Measurements from ENCODE around the gene TLR8.
"Not testable (repeated sequence)": the region's sequence is repeated elsewhere in the genome, so short reads cannot be mapped to it uniquely, and the experiment has no call there.

Gene TLR8

DNA sequence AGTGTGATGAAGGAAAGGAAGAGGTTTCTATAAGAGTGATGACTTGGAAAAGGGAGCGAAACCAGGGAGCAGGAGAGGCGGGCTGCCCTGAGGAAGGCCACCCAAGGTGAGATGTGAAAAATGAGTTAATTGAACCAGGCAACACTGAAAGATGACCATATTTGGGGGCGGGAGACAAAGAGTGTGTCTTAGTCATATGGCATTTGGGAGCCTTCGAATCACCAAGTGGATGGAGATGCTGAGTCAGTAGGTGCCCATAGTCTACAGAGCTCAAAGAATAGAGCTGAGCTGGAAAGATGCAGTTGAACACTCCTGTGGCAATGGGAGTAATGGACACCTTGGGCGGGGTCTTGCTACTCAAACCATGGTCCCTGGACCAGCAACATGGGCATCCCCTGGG is 8.3 kb upstream of the TLR8 start:
- DNase-seq (ENCODE audit: low spot score), result no peak

DNA sequence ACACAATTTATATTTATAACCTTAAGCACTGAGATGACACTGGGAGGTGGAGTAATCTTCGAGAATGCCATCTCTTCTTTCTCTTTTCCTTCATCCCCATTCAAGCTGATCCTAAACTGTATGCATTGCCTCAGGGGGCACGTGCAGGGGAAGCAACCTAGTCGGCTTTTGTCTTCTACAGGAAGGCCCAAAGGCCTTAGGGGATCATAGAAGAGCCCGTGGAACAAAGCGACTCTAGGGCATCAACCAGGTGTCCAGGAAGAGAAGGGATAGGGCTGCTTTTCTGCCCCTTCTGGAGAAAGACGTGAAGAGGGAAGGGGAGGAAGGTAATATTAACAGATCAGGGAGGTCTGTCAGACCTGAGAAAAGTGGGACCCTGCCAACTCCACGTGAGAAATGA is 6.9 kb upstream of the TLR8 start:
- no peak for DNase-seq (ENCODE audit: low spot score)

DNA sequence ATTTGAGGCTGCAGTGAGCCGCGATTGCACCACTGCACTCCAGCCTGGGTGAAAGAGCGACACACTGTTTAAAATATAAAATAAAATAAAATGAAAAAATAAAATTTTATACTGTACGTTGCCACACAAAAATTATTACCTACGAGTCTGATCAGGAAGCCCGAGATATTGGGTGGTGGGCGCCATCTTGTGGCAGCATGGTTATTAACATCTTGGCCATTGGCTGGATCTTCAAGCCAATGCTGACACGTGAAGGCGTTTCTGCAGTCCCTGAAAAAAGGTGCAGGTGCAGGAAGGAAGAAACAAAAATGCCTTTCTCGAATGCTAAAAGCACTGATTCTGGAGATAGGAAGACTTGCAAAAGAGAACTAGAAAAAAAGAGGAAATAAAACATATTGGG is 4.9 kb upstream of the TLR8 start:
- peak; percentile 74 for DNase-seq (ENCODE audit: low spot score)

DNA sequence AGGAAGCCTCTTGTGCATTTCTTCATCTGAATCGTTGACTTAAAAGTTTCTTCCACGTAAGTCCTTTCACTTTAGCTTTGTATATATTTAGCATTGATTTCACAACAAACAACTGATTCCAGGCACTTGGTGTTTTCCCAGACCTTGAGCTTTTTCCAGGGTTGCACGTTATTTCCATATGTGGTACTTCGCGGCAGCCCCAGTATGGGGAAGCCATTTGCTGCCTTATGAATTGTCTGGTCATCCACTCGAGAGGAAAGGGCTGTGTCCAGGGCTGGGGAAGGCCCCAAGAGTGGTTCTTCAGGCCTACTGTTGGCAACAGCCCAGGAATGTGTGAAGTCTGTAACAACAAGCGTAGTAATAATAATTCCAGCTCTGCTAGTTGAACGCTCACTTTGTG is 2.8 kb upstream of the TLR8 start:
- DNase-seq (ENCODE audit: low spot score), result no peak

DNA sequence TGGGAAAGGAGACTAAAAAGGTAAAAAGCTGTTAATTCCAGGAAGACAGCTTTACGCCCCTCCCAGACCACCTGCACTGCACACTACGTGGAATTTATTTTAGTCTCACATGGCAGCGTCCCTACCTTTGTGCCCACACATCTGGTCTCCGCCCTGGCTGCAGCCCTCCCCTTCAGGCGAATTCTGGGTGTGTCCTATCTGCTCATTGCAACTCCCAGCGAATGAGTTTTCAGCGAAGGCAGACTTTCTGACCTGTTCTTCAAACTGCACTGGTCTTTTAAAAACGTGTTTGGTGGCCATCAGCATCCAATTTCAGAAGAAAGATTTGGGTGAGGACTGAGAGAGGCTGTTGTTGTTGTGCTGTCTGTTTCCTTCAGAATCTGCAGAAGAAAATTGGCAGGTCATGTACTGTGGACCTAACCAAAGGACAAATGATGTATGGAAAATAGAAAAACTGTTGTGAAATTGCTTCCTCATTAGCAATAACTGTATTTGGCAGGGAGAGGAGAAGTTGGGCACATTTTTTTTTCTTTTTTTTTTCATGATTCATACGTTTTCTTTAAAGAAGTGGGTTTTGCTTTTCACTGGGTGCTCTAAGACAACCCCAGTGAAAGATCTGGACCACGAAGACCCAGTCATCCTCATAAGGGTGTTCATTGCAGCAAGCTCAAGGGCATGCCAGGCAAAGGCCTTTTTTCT is 4.2 kb downstream of the TLR8 start:
- no peak for DNase-seq (ENCODE audit: low spot score)

DNA sequence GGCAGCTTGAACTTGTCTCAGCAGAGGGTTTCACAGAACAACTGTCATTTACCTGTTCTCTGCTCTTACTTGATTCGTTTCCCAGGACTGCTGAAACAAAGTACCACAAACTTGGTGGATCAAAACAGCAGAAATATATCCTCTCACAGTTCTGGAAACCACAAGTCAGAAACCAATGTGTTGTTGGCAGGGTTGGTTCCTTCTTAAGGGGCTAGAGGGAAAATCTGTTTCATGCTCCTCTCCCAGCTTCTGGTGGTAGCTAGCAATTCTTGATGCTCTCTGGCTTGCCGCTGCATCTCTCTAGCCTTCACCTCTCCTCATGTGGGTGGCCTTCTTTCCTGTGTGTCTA is 4.7 kb downstream of the TLR8 start:
- DNase-seq (ENCODE audit: low spot score), result no peak

DNA sequence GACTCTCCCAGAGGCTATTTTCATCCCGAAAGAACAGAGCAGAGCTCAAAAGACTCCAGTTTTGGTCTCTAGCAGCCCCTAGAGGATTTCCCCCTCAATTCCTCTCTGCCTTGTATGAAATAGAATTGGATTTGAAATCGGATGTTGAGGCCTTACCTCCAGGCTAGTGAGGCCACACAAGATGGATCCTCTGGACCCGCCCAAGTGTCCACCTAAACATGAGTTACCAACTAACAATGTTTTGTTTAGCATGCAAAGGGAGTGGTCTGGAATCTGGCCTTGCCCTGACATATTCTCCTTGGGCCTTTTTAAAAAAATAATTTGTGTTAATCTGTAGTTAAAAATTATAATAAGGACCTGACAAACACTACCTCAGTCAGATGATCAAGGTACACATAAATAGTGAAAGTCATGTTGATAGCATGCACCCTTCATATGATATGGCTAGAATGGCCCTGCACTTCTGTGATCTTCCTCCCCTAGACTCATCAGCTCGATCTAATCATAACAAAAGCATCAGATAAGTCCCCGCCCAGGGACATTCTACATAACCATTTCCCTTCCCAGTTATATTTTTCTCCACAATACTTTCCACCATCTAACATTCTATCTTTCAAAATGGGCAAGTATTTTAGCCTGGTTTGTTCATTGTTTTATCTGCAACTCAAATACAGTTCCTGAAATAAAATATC is 6.5 kb downstream of the TLR8 start:
- DNase-seq (ENCODE audit: low spot score), result no peak

DNA sequence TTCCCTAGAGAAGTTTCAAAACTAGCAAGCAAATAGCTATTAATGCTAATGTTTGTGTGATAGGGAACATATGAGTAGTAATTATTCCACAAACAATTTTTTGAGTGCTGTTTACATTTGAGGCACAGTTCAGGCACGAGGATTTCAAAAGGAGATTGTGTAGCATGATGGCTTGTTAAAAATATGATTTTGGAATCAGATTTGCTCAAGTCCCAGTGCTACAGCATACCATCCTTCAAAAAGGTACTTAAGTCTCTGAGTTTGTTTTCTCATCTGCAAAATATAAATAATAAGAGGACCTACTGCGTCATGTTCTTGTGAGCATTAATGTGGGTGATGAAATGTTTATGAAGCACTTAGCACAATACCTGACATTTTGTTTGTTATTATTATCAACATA is 11.3 kb downstream of the TLR8 start:
- DNase-seq (ENCODE audit: low spot score), result no peak

DNA sequence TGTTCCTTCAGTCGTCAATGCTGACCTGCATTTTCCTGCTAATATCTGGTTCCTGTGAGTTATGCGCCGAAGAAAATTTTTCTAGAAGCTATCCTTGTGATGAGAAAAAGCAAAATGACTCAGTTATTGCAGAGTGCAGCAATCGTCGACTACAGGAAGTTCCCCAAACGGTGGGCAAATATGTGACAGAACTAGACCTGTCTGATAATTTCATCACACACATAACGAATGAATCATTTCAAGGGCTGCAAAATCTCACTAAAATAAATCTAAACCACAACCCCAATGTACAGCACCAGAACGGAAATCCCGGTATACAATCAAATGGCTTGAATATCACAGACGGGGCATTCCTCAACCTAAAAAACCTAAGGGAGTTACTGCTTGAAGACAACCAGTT is 12.6 kb downstream of the TLR8 start:
- no peak for DNase-seq (ENCODE audit: low spot score)

DNA sequence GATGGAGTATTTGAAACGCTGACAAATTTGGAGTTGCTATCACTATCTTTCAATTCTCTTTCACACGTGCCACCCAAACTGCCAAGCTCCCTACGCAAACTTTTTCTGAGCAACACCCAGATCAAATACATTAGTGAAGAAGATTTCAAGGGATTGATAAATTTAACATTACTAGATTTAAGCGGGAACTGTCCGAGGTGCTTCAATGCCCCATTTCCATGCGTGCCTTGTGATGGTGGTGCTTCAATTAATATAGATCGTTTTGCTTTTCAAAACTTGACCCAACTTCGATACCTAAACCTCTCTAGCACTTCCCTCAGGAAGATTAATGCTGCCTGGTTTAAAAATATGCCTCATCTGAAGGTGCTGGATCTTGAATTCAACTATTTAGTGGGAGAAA is 13.2 kb downstream of the TLR8 start:
- no peak for DNase-seq (ENCODE audit: low spot score)

DNA sequence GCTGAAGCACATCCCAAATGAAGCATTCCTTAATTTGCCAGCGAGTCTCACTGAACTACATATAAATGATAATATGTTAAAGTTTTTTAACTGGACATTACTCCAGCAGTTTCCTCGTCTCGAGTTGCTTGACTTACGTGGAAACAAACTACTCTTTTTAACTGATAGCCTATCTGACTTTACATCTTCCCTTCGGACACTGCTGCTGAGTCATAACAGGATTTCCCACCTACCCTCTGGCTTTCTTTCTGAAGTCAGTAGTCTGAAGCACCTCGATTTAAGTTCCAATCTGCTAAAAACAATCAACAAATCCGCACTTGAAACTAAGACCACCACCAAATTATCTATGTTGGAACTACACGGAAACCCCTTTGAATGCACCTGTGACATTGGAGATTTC is 14.6 kb downstream of the TLR8 start:
- no peak for DNase-seq (ENCODE audit: low spot score)

DNA sequence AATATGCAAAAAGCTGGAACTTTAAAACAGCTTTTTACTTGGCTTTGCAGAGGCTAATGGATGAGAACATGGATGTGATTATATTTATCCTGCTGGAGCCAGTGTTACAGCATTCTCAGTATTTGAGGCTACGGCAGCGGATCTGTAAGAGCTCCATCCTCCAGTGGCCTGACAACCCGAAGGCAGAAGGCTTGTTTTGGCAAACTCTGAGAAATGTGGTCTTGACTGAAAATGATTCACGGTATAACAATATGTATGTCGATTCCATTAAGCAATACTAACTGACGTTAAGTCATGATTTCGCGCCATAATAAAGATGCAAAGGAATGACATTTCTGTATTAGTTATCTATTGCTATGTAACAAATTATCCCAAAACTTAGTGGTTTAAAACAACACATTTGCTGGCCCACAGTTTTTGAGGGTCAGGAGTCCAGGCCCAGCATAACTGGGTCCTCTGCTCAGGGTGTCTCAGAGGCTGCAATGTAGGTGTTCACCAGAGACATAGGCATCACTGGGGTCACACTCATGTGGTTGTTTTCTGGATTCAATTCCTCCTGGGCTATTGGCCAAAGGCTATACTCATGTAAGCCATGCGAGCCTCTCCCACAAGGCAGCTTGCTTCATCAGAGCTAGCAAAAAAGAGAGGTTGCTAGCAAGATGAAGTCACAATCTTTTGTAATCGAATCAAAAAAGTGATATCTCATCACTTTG is 15.6 kb downstream of the TLR8 start:
- no peak for DNase-seq (ENCODE audit: low spot score)

DNA sequence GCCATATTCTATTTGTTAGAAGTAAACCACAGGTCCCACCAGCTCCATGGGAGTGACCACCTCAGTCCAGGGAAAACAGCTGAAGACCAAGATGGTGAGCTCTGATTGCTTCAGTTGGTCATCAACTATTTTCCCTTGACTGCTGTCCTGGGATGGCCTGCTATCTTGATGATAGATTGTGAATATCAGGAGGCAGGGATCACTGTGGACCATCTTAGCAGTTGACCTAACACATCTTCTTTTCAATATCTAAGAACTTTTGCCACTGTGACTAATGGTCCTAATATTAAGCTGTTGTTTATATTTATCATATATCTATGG is 16.1 kb downstream of the TLR8 start:
- no peak for DNase-seq (ENCODE audit: low spot score)

DNA sequence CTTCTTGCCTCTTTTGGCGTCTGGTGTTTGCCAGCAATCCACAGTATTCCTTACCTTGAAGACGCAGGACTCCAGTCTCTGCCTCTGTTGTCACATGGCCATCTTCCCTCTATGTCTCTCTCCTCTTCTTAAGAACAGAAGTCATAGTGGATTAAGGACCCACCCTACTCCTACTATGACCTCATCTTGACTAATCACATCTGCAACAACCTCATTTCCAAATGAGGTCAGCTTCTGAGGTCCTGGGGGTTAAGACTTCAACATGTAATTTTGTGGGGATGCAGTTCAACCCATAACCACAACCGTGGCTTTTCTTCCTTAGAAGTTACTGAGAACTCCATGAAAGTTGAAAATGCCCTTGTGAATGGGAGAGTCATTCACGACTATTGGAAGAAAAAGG is 23.3 kb downstream of the TLR8 start:
- DNase-seq (ENCODE audit: low spot score), result no peak

DNA sequence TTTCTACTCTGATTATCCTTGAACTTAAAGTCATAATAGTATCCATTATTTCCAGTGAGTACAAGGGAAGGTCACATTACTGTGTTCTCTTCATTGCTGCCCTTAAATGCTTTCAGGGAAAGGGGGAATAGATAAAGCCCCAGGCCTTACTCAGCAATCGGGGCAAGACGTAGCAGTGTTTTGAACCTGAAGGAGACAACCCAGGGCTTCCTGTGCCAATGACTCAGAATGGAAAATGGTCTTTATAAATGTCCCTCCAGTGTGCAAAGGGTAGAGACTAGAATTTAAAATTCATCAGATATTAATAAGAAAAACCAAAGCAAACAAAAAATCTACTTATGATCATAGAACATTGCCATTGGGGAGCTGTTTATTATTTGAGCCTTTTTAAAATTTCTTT is 23.7 kb downstream of the TLR8 start:
- no peak for DNase-seq (ENCODE audit: low spot score)

DNA sequence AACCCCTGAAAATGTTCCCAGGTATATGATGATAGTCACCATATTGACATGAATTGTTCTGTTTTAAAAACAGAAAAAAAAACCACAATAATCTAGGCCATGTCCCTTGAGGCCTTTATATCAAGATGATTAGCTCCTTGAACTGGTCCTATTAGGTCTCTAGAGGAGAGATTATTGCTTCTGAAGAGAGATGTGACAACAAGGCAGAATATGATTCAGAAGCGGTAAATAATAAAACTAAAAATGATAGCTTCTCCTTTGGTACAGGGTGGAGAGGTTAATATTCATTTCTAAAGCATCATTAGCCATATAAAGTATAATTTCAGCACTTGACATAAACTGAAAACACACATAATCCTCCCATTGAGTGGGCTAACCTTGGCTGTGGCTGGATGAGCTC is 25.8 kb downstream of the TLR8 start:
- DNase-seq (ENCODE audit: low spot score), result no peak

DNA sequence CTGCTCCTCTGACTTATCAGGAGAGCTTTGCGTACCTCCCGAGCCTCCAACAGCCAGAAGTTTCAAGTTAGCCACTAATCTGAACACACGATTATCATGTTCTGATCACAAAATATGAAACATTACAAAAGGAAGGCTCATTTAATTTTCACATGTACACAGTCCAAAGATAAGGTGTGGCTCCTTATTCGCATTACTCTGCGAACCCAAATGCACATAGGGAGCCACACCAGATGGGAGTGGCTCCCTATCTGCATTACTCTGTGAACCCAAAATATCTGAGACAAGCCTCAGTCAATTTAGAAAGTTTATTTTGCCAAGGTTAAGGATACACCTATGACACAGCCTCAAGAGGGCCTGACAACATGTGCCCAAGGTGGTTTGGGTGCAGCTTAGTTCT is 28.4 kb downstream of the TLR8 start:
- DNase-seq (ENCODE audit: low spot score), result no peak

DNA sequence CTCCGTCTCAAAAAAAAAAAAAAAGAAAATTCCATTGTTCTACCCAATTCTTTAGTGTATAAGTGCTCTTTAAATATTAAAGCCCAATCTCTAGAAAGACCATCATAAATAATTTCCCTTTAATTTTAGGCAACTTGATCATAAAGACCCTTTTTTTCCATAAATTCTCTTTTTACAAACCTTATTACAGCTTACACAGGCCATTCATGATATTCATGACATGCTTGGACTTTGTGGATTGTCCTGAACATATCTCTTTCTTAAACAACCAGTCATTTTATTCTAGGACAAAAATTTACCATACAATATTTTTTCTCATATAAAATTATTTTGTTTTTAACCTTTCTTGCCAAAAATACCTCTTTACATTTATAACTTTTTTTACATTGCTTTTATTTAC is 30.5 kb downstream of the TLR8 start:
- DNase-seq (ENCODE audit: low spot score), result no peak

DNA sequence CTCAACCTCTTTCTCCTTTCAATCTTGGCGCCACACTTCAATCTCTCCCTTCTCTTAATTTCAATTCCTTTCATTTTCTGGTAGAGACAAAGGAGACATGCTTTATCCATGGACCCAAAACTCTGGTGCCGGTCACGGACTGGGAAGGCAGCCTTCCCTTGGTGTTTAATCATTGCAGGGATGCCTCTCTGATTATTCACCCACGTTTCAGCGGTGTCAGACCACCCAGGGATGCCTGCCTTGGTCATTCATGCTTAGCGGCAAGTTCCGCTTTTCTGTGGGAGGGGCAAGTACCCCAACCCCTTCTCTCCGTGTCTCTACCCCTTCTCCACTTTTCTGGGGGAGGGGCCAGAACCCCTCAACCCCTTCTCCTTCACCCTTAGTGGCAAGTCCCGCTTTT is 34.1 kb downstream of the TLR8 start:
- not testable (repeated sequence) for DNase-seq (ENCODE audit: low spot score)

DNA sequence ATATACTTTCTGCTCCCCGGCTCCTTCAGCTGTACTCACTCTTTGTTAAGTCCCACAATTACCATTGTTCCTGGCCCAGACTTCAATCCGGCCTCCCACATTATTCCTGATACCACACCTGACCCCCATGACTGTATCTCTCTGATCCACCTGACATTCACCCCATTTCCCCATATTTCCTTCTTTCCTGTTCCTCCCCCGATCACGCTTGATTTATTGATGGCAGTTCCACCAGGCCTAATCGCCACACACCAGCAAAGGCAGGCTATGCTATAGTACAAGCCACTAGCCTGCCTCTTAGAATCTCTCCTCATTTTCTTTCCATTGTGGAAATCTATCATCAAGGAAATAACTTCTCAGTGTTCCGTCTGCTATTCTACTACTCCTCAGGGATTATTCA is 37.2 kb downstream of the TLR8 start:
- DNase-seq (ENCODE audit: low spot score), result not testable (repeated sequence)

DNA sequence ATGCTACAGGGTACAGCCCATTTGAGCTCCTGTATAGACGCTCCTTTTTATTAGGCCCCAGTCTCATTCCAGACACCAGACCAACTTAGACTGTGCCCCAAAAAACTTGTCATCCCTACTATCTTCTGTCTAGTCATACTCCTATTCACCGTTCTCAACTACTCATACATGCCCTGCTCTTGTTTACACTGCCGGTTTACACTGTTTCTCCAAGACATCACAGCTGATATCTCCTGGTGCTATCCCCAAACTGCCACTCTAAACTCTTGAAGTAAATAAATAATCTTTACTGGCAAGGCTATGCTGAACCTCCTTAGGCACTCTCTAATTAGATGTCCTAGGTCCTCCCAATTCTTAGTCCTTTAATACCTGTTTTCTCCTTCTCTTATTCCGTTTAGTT is 38.0 kb downstream of the TLR8 start:
- not testable (repeated sequence) for DNase-seq (ENCODE audit: low spot score)

DNA sequence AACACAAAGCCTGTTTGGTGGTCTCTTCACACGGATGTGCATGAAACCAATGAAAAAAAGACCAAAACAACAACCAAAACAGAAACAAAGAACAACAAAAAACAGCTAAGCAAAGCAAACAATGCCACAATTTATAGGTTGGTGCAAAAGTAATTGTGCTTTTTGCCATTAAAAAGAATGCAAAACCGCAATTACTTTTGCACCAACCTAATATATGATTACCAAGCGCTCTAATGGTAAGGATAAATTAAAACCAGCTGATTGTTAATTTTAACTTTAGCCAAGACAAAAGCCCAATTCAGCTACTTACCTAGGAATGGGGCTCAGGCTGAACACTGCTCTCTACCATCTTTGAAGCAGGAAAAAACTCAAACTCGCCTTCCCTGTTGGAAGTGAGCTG is 39.1 kb downstream of the TLR8 start:
- no peak for DNase-seq (ENCODE audit: low spot score)

DNA sequence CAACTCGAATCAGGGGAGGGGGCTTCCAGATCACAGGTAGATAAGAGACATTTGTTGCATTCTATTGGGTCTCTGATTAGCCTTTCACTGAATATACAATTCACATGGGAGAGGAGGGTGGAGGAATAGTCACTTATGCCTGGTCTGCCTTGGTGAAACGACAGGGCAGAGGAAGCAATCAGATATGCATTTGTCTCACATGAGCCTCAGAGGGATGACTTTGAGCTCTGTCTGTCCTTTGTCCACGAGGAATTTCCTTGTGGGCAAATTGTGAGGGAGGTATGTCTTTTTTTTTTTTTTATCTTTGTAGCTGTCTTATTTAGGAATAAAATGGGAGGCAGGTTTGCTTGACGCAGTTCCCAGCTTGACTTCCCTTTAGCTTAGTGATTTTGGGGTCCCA is 40.0 kb downstream of the TLR8 start:
- no peak for DNase-seq (ENCODE audit: low spot score)

All from NAMALWA (cell line).